ENCODE data around the gene GNG13.
"Not testable (repeated sequence)": the region's sequence is repeated elsewhere in the genome, so short reads cannot be mapped to it uniquely, and the experiment has no call there.

The GNG13 gene

GRCh38 chr16:760065-760464 is 40.5 kb downstream of the GNG13 start:
- DNase-seq: no peak

GRCh38 chr16:759110-759910 is 41.2 kb downstream of the GNG13 start:
- no peak for DNase-seq

GRCh38 chr16:756428-756827 is 44.1 kb downstream of the GNG13 start:
- no peak for DNase-seq

- no peak for DNase-seq
These were observed 45.9 kb downstream of the GNG13 start for GRCh38 chr16:754656-755055.

GRCh38 chr16:754121-754607 is 46.4 kb downstream of the GNG13 start:
- not testable (repeated sequence) for DNase-seq

- DNase-seq: no peak
These were observed 48.6 kb downstream of the GNG13 start for GRCh38 chr16:752007-752312.

GRCh38 chr16:751152-752006 is 49.2 kb downstream of the GNG13 start:
- no peak for DNase-seq

- DNase-seq: no peak
These were observed 50.0 kb downstream of the GNG13 start for GRCh38 chr16:750485-750884.

- no peak for DNase-seq
These were observed 51.5 kb downstream of the GNG13 start for GRCh38 chr16:749010-749409.

Data from GF-D8 (cell line).